CD14-positive monocyte (primary cell): ENCODE results near the gene FBF1. TPM values are rescaled to one million over a fixed set of nuclear protein-coding genes. Genes with fewer than 3 reads are reported as not detected.

Experiments used
- DNase-seq, 3 donors: peaks; one replicate each; pipeline ENCODE4 v3.0.0-alpha.2; 2011 to 2022
- H2AFZ ChIP-seq: 2 replicates; pipeline ENCODE4 v1.6.0; 2012; ENCODE audit warnings: mild to moderate bottlenecking, low read depth, low read length, inconsistent platforms; ENCODE audit not compliant: insufficient read depth, poor library complexity, severe bottlenecking
- H3K27ac ChIP-seq, 2 donors: 1 replicate in 1 of 2; 2 replicates in 1 of 2; pipeline ENCODE4 v1.5.1; 2012 to 2013; ENCODE audit warnings: low read length in 2 of 2, control low read depth in 1 of 2, inconsistent platforms in 1 of 2, low read depth in 1 of 2, mild to moderate bottlenecking in 1 of 2
- H3K27me3 ChIP-seq, 2 donors: one replicate each; pipeline versions ENCODE4 v1.6.0 to v1.6.1; 2011 to 2013; ENCODE audit warnings: low read length in 2 of 2; ENCODE audit not compliant: control insufficient read depth in 2 of 2, insufficient read depth in 2 of 2
- H3K36me3 ChIP-seq, 2 donors: replicated peaks in 1 of 2; 1 replicate in 1 of 2; 2 replicates in 1 of 2; pipeline versions ENCODE4 v1.5.1 to v1.6.1; 2012 to 2013; ENCODE audit warnings: low read length in 2 of 2, control low read depth in 1 of 2, inconsistent platforms in 1 of 2, mild to moderate bottlenecking in 1 of 2; ENCODE audit not compliant: insufficient read depth in 2 of 2, control insufficient read depth in 1 of 2
- H3K4me1 ChIP-seq, 2 donors: 1 replicate in 1 of 2; 2 replicates in 1 of 2; pipeline versions ENCODE4 v1.5.1 to v1.6.1; 2012 to 2013; ENCODE audit warnings: low read length in 2 of 2, control low read depth in 1 of 2, inconsistent platforms in 1 of 2, mild to moderate bottlenecking in 1 of 2, moderate library complexity in 1 of 2; ENCODE audit not compliant: insufficient read depth in 2 of 2, control insufficient read depth in 1 of 2
- H3K4me2 ChIP-seq: replicated peaks from 2 replicates; pipeline ENCODE3; 2012; ENCODE audit warnings: low read length, moderate library complexity, mild to moderate bottlenecking; ENCODE audit not compliant: poor library complexity, severe bottlenecking; ENCODE audit errors: extremely low read depth
- H3K4me3 ChIP-seq, 3 experiments: fragments of 200-600 bp in 1 of 3; sonication (generic) in 1 of 3; replicated peaks in 1 of 3; 1 replicate in 2 of 3; 2 replicates in 1 of 3; pipeline ENCODE4 v1.5.1; 2011 to 2013; ENCODE audit warnings: low read length in 3 of 3, mild to moderate bottlenecking in 3 of 3, control low read depth in 2 of 3, low read depth in 2 of 3, inconsistent platforms in 1 of 3, moderate library complexity in 1 of 3
- H3K79me2 ChIP-seq: 2 replicates; pipeline ENCODE4 v1.6.0; 2012; ENCODE audit warnings: mild to moderate bottlenecking, control low read depth, inconsistent platforms, low read length, moderate library complexity; ENCODE audit not compliant: insufficient read depth
- H3K9ac ChIP-seq: 2 replicates; pipeline ENCODE4 v1.6.0; 2017; ENCODE audit warnings: low read length, mild to moderate bottlenecking; ENCODE audit not compliant: insufficient read depth, poor library complexity, severe bottlenecking
- H3K9me3 ChIP-seq, 2 donors: replicated peaks in 1 of 2; 1 replicate in 1 of 2; 2 replicates in 1 of 2; pipeline versions ENCODE4 v1.5.1 to v1.6.1; 2012 to 2013; ENCODE audit warnings: low read length in 2 of 2, control low read depth in 1 of 2; ENCODE audit not compliant: control insufficient read depth in 1 of 2, insufficient read depth in 1 of 2
- H4K20me1 ChIP-seq: 2 replicates; pipeline ENCODE4 v1.6.0; 2012; ENCODE audit warnings: mild to moderate bottlenecking, low read length, control low read depth, moderate library complexity; ENCODE audit not compliant: insufficient read depth
- H3K27ac Mint-ChIP-seq, 7 donors: one replicate each; pipeline ENCODE4 v1.8.0; 2020; ENCODE audit warnings: mild to moderate bottlenecking in 7 of 7, mixed read lengths in 7 of 7, moderate library complexity in 6 of 7, inconsistent platforms in 2 of 7
- H3K27me3 Mint-ChIP-seq, 3 donors: one replicate each; pipeline ENCODE4 v1.8.0; 2021 to 2022; ENCODE audit warnings: low read depth in 3 of 3, mild to moderate bottlenecking in 3 of 3, mixed read lengths in 3 of 3, moderate library complexity in 3 of 3, inconsistent platforms in 1 of 3
- H3K36me3 Mint-ChIP-seq, 2 donors: one replicate each; pipeline ENCODE4 v1.8.0; 2020; ENCODE audit warnings: mixed read lengths in 2 of 2, inconsistent platforms in 1 of 2, mild to moderate bottlenecking in 1 of 2
- H3K4me1 Mint-ChIP-seq: one replicate; pipeline ENCODE4 v1.8.0; 2020; ENCODE audit warnings: mild to moderate bottlenecking, mixed read lengths
- H3K4me3 Mint-ChIP-seq, 2 donors: one replicate each; pipeline ENCODE4 v1.8.0; 2020; ENCODE audit warnings: mild to moderate bottlenecking in 2 of 2, mixed read lengths in 2 of 2, moderate library complexity in 1 of 2
- H3K9me3 Mint-ChIP-seq, 7 donors: one replicate each; pipeline ENCODE4 v1.8.0; 2020 to 2022; ENCODE audit warnings: mixed read lengths in 7 of 7, mild to moderate bottlenecking in 6 of 7, moderate library complexity in 6 of 7, inconsistent platforms in 2 of 7
- WGBS: methylation state at CpG from one replicate; pipeline ENCODE4 v1.1.5; 2013; ENCODE audit warnings: missing lambda C conversion rate; ENCODE audit not compliant: insufficient coverage; 5-methylcytosine and 5-hydroxymethylcytosine counted together
- intact Hi-C, 2 donors: fragments of 100-400 bp; cut with micrococcal nuclease; formaldehyde crosslinking; loops; one replicate each; pipeline versions ENCODE4 v1.15.0 to v1.15.1; 2023
- polyA plus RNA-seq, 3 donors: library from polyadenylated mRNA; depleted of rRNA in 1 of 3; unstranded in 2 of 3; stranded (reverse) in 1 of 3; fragments of 300-500 nt in 2 of 3; fragments of >200 nt in 1 of 3; fragmentation: Illumina TruSeq in 2 of 3; gene quantifications; 1 replicate in 2 of 3; 2 replicates in 1 of 3; pipeline ENCODE4 v1.2.3, GENCODE V29; 2012 to 2021
- TF ChIP-seq, protein P1 (sequence below): fragments of 200-600 bp; IDR thresholded peaks from one replicate; pipeline ENCODE4 v1.8.0; 2022; ENCODE audit warnings: antibody characterized with exemption, mild to moderate bottlenecking

FBF1 gene
- polyA plus RNA-seq, 3 donors, result 0.32 to 4.4 (median 0.62) TPM

DNA sequence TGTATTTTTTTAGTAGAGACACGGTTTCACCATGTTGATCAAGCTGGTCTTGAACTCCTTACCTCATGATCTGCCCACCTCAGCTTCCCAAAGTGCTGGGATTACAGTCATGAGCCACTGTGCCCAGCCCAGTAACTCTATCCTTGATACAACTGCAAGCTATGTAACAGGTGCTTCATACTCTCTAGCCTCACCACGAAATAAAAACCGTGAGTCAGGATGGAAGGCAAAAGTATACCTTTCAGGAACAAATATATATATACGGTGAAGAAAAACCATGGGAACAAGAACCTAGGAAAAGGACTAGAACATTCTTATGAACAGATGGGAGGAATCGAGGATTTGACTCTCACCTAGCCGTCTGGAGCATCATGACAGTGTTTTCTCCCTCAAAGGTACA is 9.6 kb upstream of the FBF1 start:
- Histone ChIP-seq H3K27ac (no peak overlapping the region), H3K4me3 (no peak overlapping the region), H3K4me1 (no peaks in the 10 kb centered on the region), H3K4me2 (no peak overlapping the region), H3K9ac (no peak overlapping the region), H3K9me3 (no peaks in the 10 kb centered on the region), H3K27me3 (no peaks in the 10 kb centered on the region), H2AFZ (no peak overlapping the region), H4K20me1 (peaks cover 3% of the 10 kb centered on the region), H3K79me2 (no peaks in the 10 kb centered on the region), H3K36me3 (peaks cover 87 to 100% of the 10 kb centered on the region in 2 donors)
- WGBS, result 100% methylated on average over 3 of the region's 6 CpGs
- no peaks in the 10 kb centered on the region for H3K4me1 Mint-ChIP-seq
- H3K9me3 Mint-ChIP-seq, result no peaks in the 10 kb centered on the region
- no peak overlapping the region for H3K4me3 Mint-ChIP-seq
- TF ChIP-seq, protein P1, sequence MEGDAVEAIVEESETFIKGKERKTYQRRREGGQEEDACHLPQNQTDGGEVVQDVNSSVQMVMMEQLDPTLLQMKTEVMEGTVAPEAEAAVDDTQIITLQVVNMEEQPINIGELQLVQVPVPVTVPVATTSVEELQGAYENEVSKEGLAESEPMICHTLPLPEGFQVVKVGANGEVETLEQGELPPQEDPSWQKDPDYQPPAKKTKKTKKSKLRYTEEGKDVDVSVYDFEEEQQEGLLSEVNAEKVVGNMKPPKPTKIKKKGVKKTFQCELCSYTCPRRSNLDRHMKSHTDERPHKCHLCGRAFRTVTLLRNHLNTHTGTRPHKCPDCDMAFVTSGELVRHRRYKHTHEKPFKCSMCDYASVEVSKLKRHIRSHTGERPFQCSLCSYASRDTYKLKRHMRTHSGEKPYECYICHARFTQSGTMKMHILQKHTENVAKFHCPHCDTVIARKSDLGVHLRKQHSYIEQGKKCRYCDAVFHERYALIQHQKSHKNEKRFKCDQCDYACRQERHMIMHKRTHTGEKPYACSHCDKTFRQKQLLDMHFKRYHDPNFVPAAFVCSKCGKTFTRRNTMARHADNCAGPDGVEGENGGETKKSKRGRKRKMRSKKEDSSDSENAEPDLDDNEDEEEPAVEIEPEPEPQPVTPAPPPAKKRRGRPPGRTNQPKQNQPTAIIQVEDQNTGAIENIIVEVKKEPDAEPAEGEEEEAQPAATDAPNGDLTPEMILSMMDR, result no peak
- H3K27me3 Mint-ChIP-seq, result no peaks in the 10 kb centered on the region
- H3K27ac Mint-ChIP-seq, result no peak overlapping the region
- H3K36me3 Mint-ChIP-seq, result peaks cover 76 to 91% of the 10 kb centered on the region in 2 donors
- DNase-seq, result no peak
- intact Hi-C loops, result no loop called here

DNA sequence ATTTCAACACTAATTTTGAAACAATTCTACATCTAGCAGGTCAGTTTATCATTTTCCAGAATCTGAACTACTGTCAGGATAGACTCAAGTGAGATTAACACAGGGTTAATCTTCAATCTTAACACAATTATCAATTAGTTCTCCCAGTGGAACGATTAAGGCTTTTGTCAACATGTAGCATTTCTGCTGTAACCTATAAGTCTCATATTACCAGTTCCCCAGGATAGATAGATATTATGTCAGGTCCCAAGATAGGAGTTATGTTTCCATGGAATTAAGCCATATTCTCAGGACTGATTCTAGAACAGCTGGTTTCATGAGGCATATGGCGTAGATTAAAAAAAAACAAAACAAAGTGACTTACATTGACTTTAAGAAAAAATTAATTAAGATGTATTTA is 4.4 kb upstream of the FBF1 start:
- Histone ChIP-seq H3K27ac (no peak overlapping the region), H3K27me3 (no peaks in the 10 kb centered on the region), H3K9ac (no peak overlapping the region), H2AFZ (no peak overlapping the region), H3K9me3 (no peaks in the 10 kb centered on the region), H3K4me1 (peaks cover 11 to 15% of the 10 kb centered on the region in 2 donors), H3K4me3 (no peak overlapping the region), H4K20me1 (no peaks in the 10 kb centered on the region), H3K4me2 (no peak overlapping the region), H3K79me2 (no peaks in the 10 kb centered on the region), H3K36me3 (peaks cover 56 to 71% of the 10 kb centered on the region in 2 donors)
- Mint-ChIP-seq H3K4me1 (peaks cover 12% of the 10 kb centered on the region), H3K27ac (no peak overlapping the region), H3K36me3 (peaks cover 59 to 62% of the 10 kb centered on the region in 2 donors), H3K9me3 (no peaks in the 10 kb centered on the region), H3K4me3 (no peak overlapping the region), H3K27me3 (peaks cover 0 to 2% (median 0%) of the 10 kb centered on the region in 3 donors)
- TF ChIP-seq, protein P1, result no peak
- no peak for DNase-seq
- intact Hi-C loops, result no loop called here
- WGBS, result no CpG with 5 or more reads among the region's 2 CpGs
